ENCODE measurements around the gene C18orf54. TPM values are rescaled to one million over a fixed set of nuclear protein-coding genes. Genes with fewer than 3 reads are reported as not detected.

Gene C18orf54
- total and polyA plus RNA-seq, 2 donors (not counting 3 experiments of a cell fraction or from before 2014, with no cell fraction given), result 4.2 to 21.4 TPM

DNA sequence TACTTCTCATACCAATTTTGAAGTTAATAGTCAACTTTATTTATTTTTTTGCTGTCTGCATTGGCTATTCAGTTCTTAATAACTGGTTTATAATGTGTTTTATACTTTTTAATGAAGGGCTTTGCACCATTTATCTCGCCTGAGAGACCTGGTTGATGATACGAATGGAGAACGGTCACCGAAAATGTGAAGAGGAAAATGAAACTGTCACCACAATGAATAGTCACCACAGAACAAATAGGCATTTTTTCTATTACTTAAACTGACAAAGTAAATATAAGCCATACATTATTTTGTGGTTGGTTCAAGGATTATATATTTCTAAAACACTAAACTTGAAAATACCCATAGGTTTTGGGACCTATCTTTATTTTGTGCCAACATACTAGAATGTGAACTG lies 20.4 kb downstream of the C18orf54 start:
- H3K4me1 ChIP-seq (ENCODE audit: control insufficient read depth, extremely low read depth, insufficient read depth, low read length), result peaks cover 8% of the 10 kb centered on the region
- intact Hi-C loops (cut with micrococcal nuclease), result no loop called here
- no TSS peak for BruUV-seq (replicated peaks)
- dilution Hi-C loops (cut with MboI; ENCODE audit: extremely low pct_ligation_motif_present, low sequenced_read_pairs), result no loop called here
- H3K9ac ChIP-seq (replicated peaks; ENCODE audit: extremely low read depth, insufficient read depth, low read length), result no peak overlapping the region
- no peak overlapping the region for H3K4me2 ChIP-seq (ENCODE audit: insufficient read depth, low read length)
- no peaks in the 10 kb centered on the region for H3K27me3 ChIP-seq (ENCODE audit: control insufficient read depth in 2 of 2, insufficient read depth in 2 of 2, low read length in 2 of 2)
- TF ChIP-seq POLR2A (IDR thresholded peaks at IDR 0.05; ENCODE audit: low read depth, low read length) (no peak), POLR2AphosphoS5 (IDR thresholded peaks at IDR 0.05; ENCODE audit: insufficient read depth, low read depth, low read length) (no peak), MYC (IDR thresholded peaks at IDR 0.05; ENCODE audit: low read depth, low read length) (no peak), FOS (IDR thresholded peaks at IDR 0.05; ENCODE audit: borderline replicate concordance, insufficient read depth, low read length) (no peak), GATA2 (IDR thresholded peaks at IDR 0.05; ENCODE audit: insufficient read depth, insufficient read length, low read depth, low read length) (no peak), EZH2 (IDR thresholded peaks at IDR 0.05; ENCODE audit: borderline replicate concordance, low read depth, low read length, severe bottlenecking) (no peak), JUN (IDR thresholded peaks at IDR 0.05; ENCODE audit: borderline replicate concordance, insufficient read depth, insufficient read length, low read depth) (no peak)
- TF ChIP-seq, protein P1, sequence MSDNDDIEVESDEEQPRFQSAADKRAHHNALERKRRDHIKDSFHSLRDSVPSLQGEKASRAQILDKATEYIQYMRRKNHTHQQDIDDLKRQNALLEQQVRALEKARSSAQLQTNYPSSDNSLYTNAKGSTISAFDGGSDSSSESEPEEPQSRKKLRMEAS (IDR thresholded peaks at IDR 0.05; ENCODE audit: insufficient read depth, insufficient read length), result no peak
- TF ChIP-seq, protein P2, sequence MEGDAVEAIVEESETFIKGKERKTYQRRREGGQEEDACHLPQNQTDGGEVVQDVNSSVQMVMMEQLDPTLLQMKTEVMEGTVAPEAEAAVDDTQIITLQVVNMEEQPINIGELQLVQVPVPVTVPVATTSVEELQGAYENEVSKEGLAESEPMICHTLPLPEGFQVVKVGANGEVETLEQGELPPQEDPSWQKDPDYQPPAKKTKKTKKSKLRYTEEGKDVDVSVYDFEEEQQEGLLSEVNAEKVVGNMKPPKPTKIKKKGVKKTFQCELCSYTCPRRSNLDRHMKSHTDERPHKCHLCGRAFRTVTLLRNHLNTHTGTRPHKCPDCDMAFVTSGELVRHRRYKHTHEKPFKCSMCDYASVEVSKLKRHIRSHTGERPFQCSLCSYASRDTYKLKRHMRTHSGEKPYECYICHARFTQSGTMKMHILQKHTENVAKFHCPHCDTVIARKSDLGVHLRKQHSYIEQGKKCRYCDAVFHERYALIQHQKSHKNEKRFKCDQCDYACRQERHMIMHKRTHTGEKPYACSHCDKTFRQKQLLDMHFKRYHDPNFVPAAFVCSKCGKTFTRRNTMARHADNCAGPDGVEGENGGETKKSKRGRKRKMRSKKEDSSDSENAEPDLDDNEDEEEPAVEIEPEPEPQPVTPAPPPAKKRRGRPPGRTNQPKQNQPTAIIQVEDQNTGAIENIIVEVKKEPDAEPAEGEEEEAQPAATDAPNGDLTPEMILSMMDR (IDR thresholded peaks at IDR 0.05; ENCODE audit: extremely low read depth in 1 of 2, insufficient read depth in 1 of 2, low read depth in 1 of 2, low read length in 2 of 2), result no peak
- no peaks in the 10 kb centered on the region for H3K79me2 ChIP-seq (ENCODE audit: control insufficient read depth, insufficient read depth, low read length)
- H4K20me1 ChIP-seq (replicated peaks; ENCODE audit: control insufficient read depth, extremely low read depth, insufficient read depth, low read length), result no peaks in the 10 kb centered on the region
- no peaks in the 10 kb centered on the region for H3K9me3 ChIP-seq (replicated peaks; ENCODE audit: control insufficient read depth, insufficient read depth, low read length)
- no peak overlapping the region for H2AFZ ChIP-seq (ENCODE audit: low read depth, low read length)
- ChIA-PET CTCF (interaction anchor here (0.7 to 1.6 kb wide), 3 partner anchors 14 to 234 kb away, joined by 3 to 4 read pairs (median 4); no protein-coding TSS in a partner anchor), POLR2A (no interaction called here)
- peaks cover 0 to 10% of the 10 kb centered on the region in 2 experiments for H3K36me3 ChIP-seq (ENCODE audit: control insufficient read depth in 2 of 2, extremely low read depth in 1 of 2, insufficient read depth in 2 of 2, low read length in 2 of 2)
- H3K27ac ChIP-seq (ENCODE audit: insufficient read depth, low read depth, low read length), result no peak overlapping the region
- DNase-seq (ENCODE audit: low read depth, low spot score) (no peak), FAIRE-seq (no peak)
- no peaks in the 10 kb centered on the region for H3K9me1 ChIP-seq (replicated peaks; ENCODE audit: control insufficient read depth, extremely low read depth, insufficient read depth, low read length)
- no peak overlapping the region for H3K4me3 ChIP-seq (replicated peaks in 1 of 3; ENCODE audit: insufficient read depth in 1 of 3, low read depth in 1 of 3, low read length in 3 of 3)

All from endothelial cell of umbilical vein (primary cell).